ENCODE data around the gene PDRG1.

DNA sequence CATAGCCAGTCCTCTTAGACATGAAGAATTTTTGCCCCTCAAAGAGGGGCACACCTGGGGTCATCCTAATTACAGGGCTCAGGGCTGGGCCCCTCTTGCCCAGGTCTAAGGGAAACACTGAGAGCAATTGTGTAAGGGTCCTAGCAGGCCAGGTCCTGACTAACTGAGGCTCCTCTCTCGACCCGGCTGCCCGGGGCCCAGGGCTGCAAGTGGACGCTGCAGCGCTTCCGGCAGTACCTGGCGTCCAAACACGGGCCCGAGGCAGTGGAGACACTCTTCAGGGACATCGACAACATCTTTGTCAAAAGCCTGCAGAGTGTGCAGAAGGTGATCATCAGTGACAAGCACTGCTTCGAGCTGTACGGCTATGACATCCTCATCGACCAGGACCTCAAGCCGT is 17.4 kb downstream of the PDRG1 start:
- no peak for TF ChIP-seq POLR2AphosphoS5 (IDR thresholded peaks at IDR 0.05)
- TF ChIP-seq CTCF (IDR thresholded peaks at IDR 0.05) = no peak
